Endothelial cell of umbilical vein (primary cell): ENCODE results near the gene CCDC191. TPM values are rescaled to one million over a fixed set of nuclear protein-coding genes. Genes with fewer than 3 reads are reported as not detected.

Experiments
- BruUV-seq: library from RNA; stranded (reverse); fragments of 400-500 nt; replicated peaks from 2 replicates; lab custom pipeline; 2021; lab: Mats Ljungman, UMichigan
- CTCF ChIA-PET: fragments of 300-600, 350-600 bp; sonication (Branson Sonifier 250); formaldehyde crosslinking; loops from one replicate; lab custom pipeline; 2021; ENCODE audit warnings: antibody characterized with exemption, inconsistent platforms; lab: Charles Lee
- POLR2A ChIA-PET: fragments of 300-600, 350-600 bp; sonication (Branson Sonifier 250); formaldehyde crosslinking; loops from one replicate; lab custom pipeline; 2021; ENCODE audit warnings: antibody characterized with exemption, inconsistent platforms; lab: Charles Lee
- DNase-seq: peaks from one replicate; pipeline ENCODE4 v3.0.0-alpha.2; 2011; ENCODE audit warnings: low read depth, low spot score
- FAIRE-seq: peaks from 2 replicates; lab custom pipeline; 2011; peaks lifted over from hg19 to GRCh38; lab: Jason Lieb, UNC
- H2AFZ ChIP-seq: 2 replicates; pipeline ENCODE4 v1.6.0; 2012; ENCODE audit warnings: low read depth, low read length, control low read depth, inconsistent platforms
- H3K27ac ChIP-seq: 2 replicates; pipeline ENCODE4 v1.5.1; 2011; ENCODE audit warnings: low read depth, mild to moderate bottlenecking, control low read depth, low read length, moderate library complexity; ENCODE audit not compliant: insufficient read depth
- H3K27me3 ChIP-seq, 2 experiments: 2 replicates each; pipeline versions ENCODE4 v1.6.0 to v1.6.1; 2011; ENCODE audit warnings: low read length in 2 of 2, mixed read lengths in 1 of 2; ENCODE audit not compliant: control insufficient read depth in 2 of 2, insufficient read depth in 2 of 2
- H3K36me3 ChIP-seq, 2 experiments: 2 replicates in 1 of 2; 3 replicates in 1 of 2; pipeline ENCODE4 v1.5.1; 2011; ENCODE audit warnings: low read length in 2 of 2, mild to moderate bottlenecking in 1 of 2, moderate library complexity in 1 of 2; ENCODE audit not compliant: control insufficient read depth in 2 of 2, insufficient read depth in 2 of 2; ENCODE audit errors: extremely low read depth in 1 of 2
- H3K4me1 ChIP-seq: 3 replicates; pipeline ENCODE4 v1.5.1; 2011; ENCODE audit warnings: mild to moderate bottlenecking, low read length; ENCODE audit not compliant: control insufficient read depth, insufficient read depth; ENCODE audit errors: extremely low read depth
- H3K4me2 ChIP-seq: 2 replicates; pipeline ENCODE4 v1.6.1; 2011; ENCODE audit warnings: low read length, control low read depth, mixed read lengths; ENCODE audit not compliant: insufficient read depth
- H3K4me3 ChIP-seq, 3 experiments: fragments of 200-600 bp in 1 of 3; sonication (generic), shearing (Covaris generic) in 1 of 3; replicated peaks in 1 of 3; 2 replicates each; pipeline ENCODE4 v1.5.1; 2011 to 2016; ENCODE audit warnings: control low read depth in 3 of 3, low read length in 3 of 3, mild to moderate bottlenecking in 2 of 3, inconsistent platforms in 1 of 3, low read depth in 1 of 3, moderate library complexity in 1 of 3; ENCODE audit not compliant: insufficient read depth in 1 of 3
- H3K79me2 ChIP-seq: 2 replicates; pipeline ENCODE4 v1.6.0; 2012; ENCODE audit warnings: low read length, inconsistent platforms; ENCODE audit not compliant: control insufficient read depth, insufficient read depth
- H3K9ac ChIP-seq: replicated peaks from 2 replicates; pipeline ENCODE3; 2011; ENCODE audit warnings: low read length, control low read depth; ENCODE audit not compliant: insufficient read depth; ENCODE audit errors: extremely low read depth
- H3K9me1 ChIP-seq: replicated peaks from 3 replicates; pipeline ENCODE4 v1.6.0; 2011; ENCODE audit warnings: mild to moderate bottlenecking, low read length; ENCODE audit not compliant: control insufficient read depth, insufficient read depth; ENCODE audit errors: extremely low read depth
- H3K9me3 ChIP-seq: replicated peaks from 2 replicates; pipeline ENCODE4 v1.5.1; 2012; ENCODE audit warnings: low read length, inconsistent platforms; ENCODE audit not compliant: control insufficient read depth, insufficient read depth
- H4K20me1 ChIP-seq: replicated peaks from 2 replicates; pipeline ENCODE3; 2011; ENCODE audit warnings: mild to moderate bottlenecking, low read length; ENCODE audit not compliant: control insufficient read depth, insufficient read depth; ENCODE audit errors: extremely low read depth
- CTCF ChIP-seq, 2 donors: IDR thresholded peaks; 1 replicate in 1 of 2; 2 replicates in 1 of 2; pipeline ENCODE4 v1.5.1; 2011; ENCODE audit warnings: low read length in 2 of 2, mild to moderate bottlenecking in 2 of 2, moderate library complexity in 2 of 2, control low read depth in 1 of 2, inconsistent platforms in 1 of 2, low read depth in 1 of 2; ENCODE audit not compliant: insufficient read depth in 1 of 2; ENCODE audit errors: extremely low read depth in 1 of 2
- EZH2 ChIP-seq: IDR thresholded peaks from 2 replicates; pipeline ENCODE4 v1.6.1; 2012; ENCODE audit warnings: borderline replicate concordance, low read depth, mild to moderate bottlenecking, moderate library complexity, low read length, inconsistent platforms; ENCODE audit not compliant: severe bottlenecking
- FOS ChIP-seq: IDR thresholded peaks from 2 replicates; pipeline ENCODE4 v1.6.1; 2011; ENCODE audit warnings: mild to moderate bottlenecking, low read length, moderate library complexity, borderline replicate concordance; ENCODE audit not compliant: insufficient read depth
- GATA2 ChIP-seq: IDR thresholded peaks from 2 replicates; pipeline ENCODE4 v1.7.0; 2011; ENCODE audit warnings: low read depth, mild to moderate bottlenecking, moderate library complexity, mixed read lengths, low read length; ENCODE audit not compliant: insufficient read length, insufficient read depth
- MAX ChIP-seq: IDR thresholded peaks from 2 replicates; pipeline ENCODE4 v1.6.1; 2011; ENCODE audit not compliant: insufficient read depth, insufficient read length
- MYC ChIP-seq: IDR thresholded peaks from one replicate; pipeline ENCODE4 v1.6.1; 2011; ENCODE audit warnings: mild to moderate bottlenecking, low read depth, low read length
- POLR2A ChIP-seq: IDR thresholded peaks from 2 replicates; pipeline ENCODE4 v1.6.1; 2012; ENCODE audit warnings: low read depth, mild to moderate bottlenecking, control low read depth, low read length
- POLR2AphosphoS5 ChIP-seq: IDR thresholded peaks from 2 replicates; pipeline ENCODE4 v1.6.1; 2012; ENCODE audit warnings: low read depth, mild to moderate bottlenecking, control low read depth, low read length, moderate library complexity; ENCODE audit not compliant: insufficient read depth
- dilution Hi-C: fragments of 300-500 bp; cut with MboI; formaldehyde crosslinking; loops from one replicate; pipeline ENCODE4 v1.15.0; 2019; ENCODE audit warnings: low sequenced_read_pairs; ENCODE audit not compliant: extremely low pct_ligation_motif_present
- intact Hi-C: fragments of 100-400 bp; cut with micrococcal nuclease; formaldehyde crosslinking; loops from one replicate; pipeline ENCODE4 v1.10.0; 2022
- polyA plus RNA-seq, 4 experiments: library from polyadenylated mRNA; depleted of rRNA in 3 of 4; stranded (reverse) in 3 of 4; unstranded in 1 of 4; fragments of >200 nt; gene quantifications; 2 replicates each; pipeline versions ENCODE4 v1.2.1 to v1.2.3, GENCODE V29; 2011 to 2012; ENCODE audit warnings: missing spikeins in 1 of 4
- total RNA-seq: library from RNA; stranded (reverse); gene quantifications from 2 replicates; pipeline ENCODE4 v1.2.3, GENCODE V29; 2021

The CCDC191 gene
- total and polyA plus RNA-seq, 2 donors (not counting 3 experiments of a cell fraction or from before 2014, with no cell fraction given) = 1.7 to 4.9 TPM

GRCh38 chr3:113985541-113985940 lies 70.8 kb downstream of the CCDC191 start:
- H3K4me2 ChIP-seq = no peak overlapping the region
- H3K27me3 ChIP-seq = no peaks in the 10 kb centered on the region
- no peaks in the 10 kb centered on the region for H3K4me1 ChIP-seq
- no peaks in the 10 kb centered on the region for H3K79me2 ChIP-seq
- H3K9me3 ChIP-seq = no peaks in the 10 kb centered on the region
- H2AFZ ChIP-seq = no peak overlapping the region
- H3K4me3 ChIP-seq = no peak overlapping the region
- FAIRE-seq (no peak), DNase-seq (no peak)
- intact Hi-C loops (no loop called here), dilution Hi-C loops (no loop called here)
- ChIA-PET CTCF (interaction anchor here (1.4 kb wide), 1 partner anchor 141 kb away, joined by 4 read pairs; no protein-coding TSS in a partner anchor), POLR2A (no interaction called here)
- no peaks in the 10 kb centered on the region for H3K9me1 ChIP-seq
- no peak overlapping the region for H3K27ac ChIP-seq
- H3K9ac ChIP-seq = no peak overlapping the region
- no peaks in the 10 kb centered on the region for H4K20me1 ChIP-seq
- BruUV-seq = no TSS peak
- no peak for TF ChIP-seq FOS
- no peaks in the 10 kb centered on the region for H3K36me3 ChIP-seq

GRCh38 chr3:113983544-113983943 lies 72.8 kb downstream of the CCDC191 start:
- no peaks in the 10 kb centered on the region for H3K79me2 ChIP-seq
- no peak for FAIRE-seq
- DNase-seq = no peak
- H3K4me1 ChIP-seq = no peaks in the 10 kb centered on the region
- ChIA-PET CTCF (interaction anchor here (1.8 kb wide), 1 partner anchor 14 kb away, joined by 4 read pairs; no protein-coding TSS in a partner anchor), POLR2A (no interaction called here)
- no peak for TF ChIP-seq GATA2
- TF ChIP-seq MAX = no peak
- no peak for TF ChIP-seq POLR2A
- TF ChIP-seq CTCF (IDR thresholded peaks at IDR 0.05; ENCODE audit: extremely low read depth in 1 of 2, insufficient read depth in 1 of 2, low read depth in 1 of 2, low read length in 2 of 2) = no peak
- no peak for TF ChIP-seq MYC
- TF ChIP-seq FOS = no peak
- TF ChIP-seq POLR2AphosphoS5 = no peak
- no peak for TF ChIP-seq EZH2
- no TSS peak for BruUV-seq
- no peaks in the 10 kb centered on the region for H4K20me1 ChIP-seq
- H3K4me3 ChIP-seq = no peak overlapping the region
- no peaks in the 10 kb centered on the region for H3K36me3 ChIP-seq
- intact Hi-C loops (no loop called here), dilution Hi-C loops (no loop called here)
- no peak overlapping the region for H3K4me2 ChIP-seq
- H2AFZ ChIP-seq = no peak overlapping the region
- no peaks in the 10 kb centered on the region for H3K9me1 ChIP-seq
- H3K9me3 ChIP-seq = no peaks in the 10 kb centered on the region
- no peaks in the 10 kb centered on the region for H3K27me3 ChIP-seq
- no peak overlapping the region for H3K27ac ChIP-seq
- no peak overlapping the region for H3K9ac ChIP-seq
